Measurements from ENCODE around the gene ZNF646.

ZNF646 gene

GRCh38 chr16:31105677-31106213 lies 31.5 kb downstream of the ZNF646 start:
- Histone ChIP-seq H3K4me3 (ENCODE audit: low read length in 2 of 2) (no peak overlapping the region), H4K8ac (ENCODE audit: low read depth, low read length) (no peak overlapping the region), H3K4ac (ENCODE audit: low read length) (no peak overlapping the region), H2AFZ (ENCODE audit: low read length) (peak overlapping the region; percentile 75), H2BK5ac (ENCODE audit: low read length) (no peak overlapping the region), H3K27me3 (ENCODE audit: control insufficient read depth in 3 of 3, insufficient read depth in 3 of 3, low read depth in 1 of 3, low read length in 3 of 3) (no peaks in the 10 kb centered on the region), H2AK5ac (ENCODE audit: low read depth, low read length) (no peak overlapping the region), H3K9me3 (replicated peaks in 1 of 2; ENCODE audit: control insufficient read depth in 2 of 2, insufficient read depth in 1 of 2, low read depth in 1 of 2, low read length in 2 of 2) (peaks cover 0 to 1% of the 10 kb centered on the region in 2 donors), H2BK12ac (ENCODE audit: low read length) (no peak overlapping the region), H3K27ac (replicated peaks; ENCODE audit: low read length) (no peak overlapping the region), H3K4me2 (ENCODE audit: insufficient read depth, low read length, poor library complexity, severe bottlenecking) (no peak overlapping the region), H2BK120ac (ENCODE audit: low read depth, low read length) (no peak overlapping the region), H3K9ac (ENCODE audit: low read depth, low read length, poor library complexity) (peak overlapping the region; percentile 44), H4K91ac (ENCODE audit: low read depth, low read length, poor library complexity) (peak overlapping the region; percentile 72), H3K23ac (ENCODE audit: low read depth, low read length, poor library complexity) (peak overlapping the region; percentile 73), H3K4me1 (ENCODE audit: control insufficient read depth in 2 of 2, insufficient read depth in 1 of 2, low read depth in 1 of 2, low read length in 2 of 2) (peaks cover 0 to 7% of the 10 kb centered on the region in 2 donors), H3K79me1 (ENCODE audit: low read depth, low read length) (peaks cover 8% of the 10 kb centered on the region), H3K18ac (ENCODE audit: low read length) (peak overlapping the region; percentile 85), H3K36me3 (replicated peaks in 1 of 2; ENCODE audit: control insufficient read depth in 2 of 2, insufficient read depth in 2 of 2, low read length in 2 of 2) (peaks cover 13 to 15% of the 10 kb centered on the region in 2 donors), H2BK15ac (ENCODE audit: low read length) (peak overlapping the region; percentile 85), H3K14ac (ENCODE audit: low read length) (no peak overlapping the region)
- DNase-seq (ENCODE audit: low spot score), result peak; percentile 42
- no CpG with 5 or more reads among the region's 33 CpGs for WGBS, 2 donors (ENCODE audit: extremely low coverage in 2 of 2, insufficient read length in 2 of 2, insufficient replicate concordance in 1 of 2)

- no peak for DNase-seq (ENCODE audit: low spot score)
- no CpG with 5 or more reads among the region's 28 CpGs for WGBS, 2 donors (ENCODE audit: extremely low coverage in 2 of 2, insufficient read length in 2 of 2, insufficient replicate concordance in 1 of 2)
- no peak overlapping the region for H3K4me2 ChIP-seq (ENCODE audit: insufficient read depth, low read length, poor library complexity, severe bottlenecking)
Measured at GRCh38 chr16:31106509-31107464, 32.6 kb downstream of the ZNF646 start.

GRCh38 chr16:31107465-31107867 lies 33.2 kb downstream of the ZNF646 start:
- Histone ChIP-seq H3K4me1 (ENCODE audit: control insufficient read depth in 2 of 2, insufficient read depth in 1 of 2, low read depth in 1 of 2, low read length in 2 of 2) (peaks cover 0 to 7% of the 10 kb centered on the region in 2 donors), H3K27ac (replicated peaks; ENCODE audit: low read length) (no peak overlapping the region), H2BK5ac (ENCODE audit: low read length) (no peak overlapping the region), H3K14ac (ENCODE audit: low read length) (no peak overlapping the region), H4K8ac (ENCODE audit: low read depth, low read length) (no peak overlapping the region), H3K9ac (ENCODE audit: low read depth, low read length, poor library complexity) (no peak overlapping the region), H2BK15ac (ENCODE audit: low read length) (no peak overlapping the region), H3K9me3 (replicated peaks in 1 of 2; ENCODE audit: control insufficient read depth in 2 of 2, insufficient read depth in 1 of 2, low read depth in 1 of 2, low read length in 2 of 2) (peaks cover 0 to 1% of the 10 kb centered on the region in 2 donors), H2AFZ (ENCODE audit: low read length) (peak overlapping the region; percentile 99), H3K4me3 (ENCODE audit: low read length in 2 of 2) (no peak overlapping the region), H3K79me1 (ENCODE audit: low read depth, low read length) (peaks cover 8% of the 10 kb centered on the region), H2AK5ac (ENCODE audit: low read depth, low read length) (no peak overlapping the region), H2BK120ac (ENCODE audit: low read depth, low read length) (no peak overlapping the region), H2BK12ac (ENCODE audit: low read length) (no peak overlapping the region), H3K4ac (ENCODE audit: low read length) (no peak overlapping the region), H4K91ac (ENCODE audit: low read depth, low read length, poor library complexity) (peak overlapping the region; percentile 22), H3K36me3 (replicated peaks in 1 of 2; ENCODE audit: control insufficient read depth in 2 of 2, insufficient read depth in 2 of 2, low read length in 2 of 2) (peaks cover 26 to 32% of the 10 kb centered on the region in 2 donors), H3K23ac (ENCODE audit: low read depth, low read length, poor library complexity) (peak overlapping the region; percentile 45), H3K4me2 (ENCODE audit: insufficient read depth, low read length, poor library complexity, severe bottlenecking) (no peak overlapping the region), H3K18ac (ENCODE audit: low read length) (no peak overlapping the region), H3K27me3 (ENCODE audit: control insufficient read depth in 3 of 3, insufficient read depth in 3 of 3, low read depth in 1 of 3, low read length in 3 of 3) (no peaks in the 10 kb centered on the region)
- no peak for DNase-seq (ENCODE audit: low spot score)
- WGBS, 2 donors (ENCODE audit: extremely low coverage in 2 of 2, insufficient read length in 2 of 2, insufficient replicate concordance in 1 of 2), result no CpG with 5 or more reads among the region's 6 CpGs

More at GRCh38 chr16:31106509-31107464, 32.6 kb downstream of the ZNF646 start:
- H2BK120ac ChIP-seq (ENCODE audit: low read depth, low read length), result no peak overlapping the region
- peak overlapping the region; percentile 99 for H2AFZ ChIP-seq (ENCODE audit: low read length)
- H4K91ac ChIP-seq (ENCODE audit: low read depth, low read length, poor library complexity), result no peak overlapping the region
- peaks cover 0 to 7% of the 10 kb centered on the region in 2 donors for H3K4me1 ChIP-seq (ENCODE audit: control insufficient read depth in 2 of 2, insufficient read depth in 1 of 2, low read depth in 1 of 2, low read length in 2 of 2)
- H3K79me1 ChIP-seq (ENCODE audit: low read depth, low read length), result peaks cover 8% of the 10 kb centered on the region
- no peak overlapping the region for H3K23ac ChIP-seq (ENCODE audit: low read depth, low read length, poor library complexity)
- H3K18ac ChIP-seq (ENCODE audit: low read length), result no peak overlapping the region
- no peak overlapping the region for H4K8ac ChIP-seq (ENCODE audit: low read depth, low read length)
- no peak overlapping the region for H3K4ac ChIP-seq (ENCODE audit: low read length)
- H2BK15ac ChIP-seq (ENCODE audit: low read length), result no peak overlapping the region
- H2AK5ac ChIP-seq (ENCODE audit: low read depth, low read length), result no peak overlapping the region
- peaks cover 0 to 1% of the 10 kb centered on the region in 2 donors for H3K9me3 ChIP-seq (replicated peaks in 1 of 2; ENCODE audit: control insufficient read depth in 2 of 2, insufficient read depth in 1 of 2, low read depth in 1 of 2, low read length in 2 of 2)
- no peak overlapping the region for H3K9ac ChIP-seq (ENCODE audit: low read depth, low read length, poor library complexity)
- no peak overlapping the region for H2BK12ac ChIP-seq (ENCODE audit: low read length)
- no peaks in the 10 kb centered on the region for H3K27me3 ChIP-seq (ENCODE audit: control insufficient read depth in 3 of 3, insufficient read depth in 3 of 3, low read depth in 1 of 3, low read length in 3 of 3)
- no peak overlapping the region for H3K4me3 ChIP-seq (ENCODE audit: low read length in 2 of 2)
- H3K27ac ChIP-seq (replicated peaks; ENCODE audit: low read length), result no peak overlapping the region
- H3K14ac ChIP-seq (ENCODE audit: low read length), result no peak overlapping the region
- no peak overlapping the region for H2BK5ac ChIP-seq (ENCODE audit: low read length)
- peaks cover 23 to 25% of the 10 kb centered on the region in 2 donors for H3K36me3 ChIP-seq (replicated peaks in 1 of 2; ENCODE audit: control insufficient read depth in 2 of 2, insufficient read depth in 2 of 2, low read length in 2 of 2)
